SK-N-SH (cell line): Measurements from ENCODE around the gene POLN.

Experiments used
- EP300 ChIP-seq, 2 experiments: IDR thresholded peaks; 2 replicates each; pipeline versions ENCODE4 v1.4.0 to v1.6.1; 2012; ENCODE audit warnings: borderline replicate concordance in 1 of 2, low read depth in 1 of 2, low read length in 1 of 2
- RAD21 ChIP-seq: IDR thresholded peaks from 2 replicates; pipeline ENCODE4 v1.6.1; 2012; ENCODE audit warnings: mild to moderate bottlenecking, low read length
- RCOR1 ChIP-seq: fragments of 150-350 bp; IDR thresholded peaks from 2 replicates; pipeline ENCODE4 v1.6.1; 2017; ENCODE audit warnings: antibody characterized with exemption, low read length
- TCF12 ChIP-seq: IDR thresholded peaks from 2 replicates; pipeline ENCODE4 v1.4.0; 2012
- TF ChIP-seq, protein P1 (sequence below): IDR thresholded peaks from 2 replicates; pipeline ENCODE4 v1.6.1; 2012; ENCODE audit warnings: mild to moderate bottlenecking, low read depth, low read length, moderate library complexity
- TF ChIP-seq, protein P2 (sequence below): fragments of 200-600 bp; sonication (generic); IDR thresholded peaks from 2 replicates; pipeline ENCODE4 v1.6.1; 2017; ENCODE audit warnings: antibody characterized with exemption, mild to moderate bottlenecking, moderate library complexity

DNA sequence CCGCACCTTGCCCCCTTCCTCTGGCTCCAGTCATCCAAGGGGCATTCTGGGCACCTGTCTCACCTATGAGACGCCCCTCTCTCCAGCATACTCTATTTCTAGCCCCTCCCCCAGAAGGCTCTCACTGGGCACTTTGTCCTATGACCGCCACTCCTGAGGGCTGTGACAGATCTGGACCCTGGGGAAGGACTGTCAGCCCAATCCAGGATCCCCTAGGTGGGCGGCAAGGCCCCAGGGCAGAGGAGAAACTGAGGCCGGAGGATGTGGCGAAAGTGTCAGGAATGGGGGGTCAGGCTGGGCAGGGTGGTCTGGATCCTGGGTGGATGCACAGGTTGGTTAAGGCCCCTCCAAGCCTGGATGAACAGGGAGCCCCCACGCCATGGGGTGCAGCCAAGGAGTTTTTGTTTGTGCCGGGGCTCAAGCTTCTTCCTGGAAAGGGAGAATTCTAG, 198.9 kb downstream of the POLN start:
- TF ChIP-seq RCOR1 (no peak), TCF12 (no peak), RAD21 (no peak), EP300 (IDR thresholded peaks at IDR 0.05; ENCODE audit: borderline replicate concordance in 1 of 2, low read depth in 1 of 2, low read length in 1 of 2) (no peak)
- TF ChIP-seq, protein P1, sequence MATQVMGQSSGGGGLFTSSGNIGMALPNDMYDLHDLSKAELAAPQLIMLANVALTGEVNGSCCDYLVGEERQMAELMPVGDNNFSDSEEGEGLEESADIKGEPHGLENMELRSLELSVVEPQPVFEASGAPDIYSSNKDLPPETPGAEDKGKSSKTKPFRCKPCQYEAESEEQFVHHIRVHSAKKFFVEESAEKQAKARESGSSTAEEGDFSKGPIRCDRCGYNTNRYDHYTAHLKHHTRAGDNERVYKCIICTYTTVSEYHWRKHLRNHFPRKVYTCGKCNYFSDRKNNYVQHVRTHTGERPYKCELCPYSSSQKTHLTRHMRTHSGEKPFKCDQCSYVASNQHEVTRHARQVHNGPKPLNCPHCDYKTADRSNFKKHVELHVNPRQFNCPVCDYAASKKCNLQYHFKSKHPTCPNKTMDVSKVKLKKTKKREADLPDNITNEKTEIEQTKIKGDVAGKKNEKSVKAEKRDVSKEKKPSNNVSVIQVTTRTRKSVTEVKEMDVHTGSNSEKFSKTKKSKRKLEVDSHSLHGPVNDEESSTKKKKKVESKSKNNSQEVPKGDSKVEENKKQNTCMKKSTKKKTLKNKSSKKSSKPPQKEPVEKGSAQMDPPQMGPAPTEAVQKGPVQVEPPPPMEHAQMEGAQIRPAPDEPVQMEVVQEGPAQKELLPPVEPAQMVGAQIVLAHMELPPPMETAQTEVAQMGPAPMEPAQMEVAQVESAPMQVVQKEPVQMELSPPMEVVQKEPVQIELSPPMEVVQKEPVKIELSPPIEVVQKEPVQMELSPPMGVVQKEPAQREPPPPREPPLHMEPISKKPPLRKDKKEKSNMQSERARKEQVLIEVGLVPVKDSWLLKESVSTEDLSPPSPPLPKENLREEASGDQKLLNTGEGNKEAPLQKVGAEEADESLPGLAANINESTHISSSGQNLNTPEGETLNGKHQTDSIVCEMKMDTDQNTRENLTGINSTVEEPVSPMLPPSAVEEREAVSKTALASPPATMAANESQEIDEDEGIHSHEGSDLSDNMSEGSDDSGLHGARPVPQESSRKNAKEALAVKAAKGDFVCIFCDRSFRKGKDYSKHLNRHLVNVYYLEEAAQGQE: no peak
- TF ChIP-seq, protein P2, sequence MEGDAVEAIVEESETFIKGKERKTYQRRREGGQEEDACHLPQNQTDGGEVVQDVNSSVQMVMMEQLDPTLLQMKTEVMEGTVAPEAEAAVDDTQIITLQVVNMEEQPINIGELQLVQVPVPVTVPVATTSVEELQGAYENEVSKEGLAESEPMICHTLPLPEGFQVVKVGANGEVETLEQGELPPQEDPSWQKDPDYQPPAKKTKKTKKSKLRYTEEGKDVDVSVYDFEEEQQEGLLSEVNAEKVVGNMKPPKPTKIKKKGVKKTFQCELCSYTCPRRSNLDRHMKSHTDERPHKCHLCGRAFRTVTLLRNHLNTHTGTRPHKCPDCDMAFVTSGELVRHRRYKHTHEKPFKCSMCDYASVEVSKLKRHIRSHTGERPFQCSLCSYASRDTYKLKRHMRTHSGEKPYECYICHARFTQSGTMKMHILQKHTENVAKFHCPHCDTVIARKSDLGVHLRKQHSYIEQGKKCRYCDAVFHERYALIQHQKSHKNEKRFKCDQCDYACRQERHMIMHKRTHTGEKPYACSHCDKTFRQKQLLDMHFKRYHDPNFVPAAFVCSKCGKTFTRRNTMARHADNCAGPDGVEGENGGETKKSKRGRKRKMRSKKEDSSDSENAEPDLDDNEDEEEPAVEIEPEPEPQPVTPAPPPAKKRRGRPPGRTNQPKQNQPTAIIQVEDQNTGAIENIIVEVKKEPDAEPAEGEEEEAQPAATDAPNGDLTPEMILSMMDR: no peak
